IPS-NIHi7 (cell line): Measurements from ENCODE around the gene CENATAC.
"Not testable (repeated sequence)": the region's sequence is repeated elsewhere in the genome, so short reads cannot be mapped to it uniquely, and the experiment has no call there.

Experiments used
- DNase-seq: peaks from one replicate; pipeline ENCODE4 v3.0.0; 2012; ENCODE audit warnings: mixed read lengths; ENCODE audit errors: extremely low spot score

The CENATAC gene

GRCh38 chr11:119025978-119026766 lies 28.2 kb downstream of the CENATAC start:
- no peak for DNase-seq

- no peak for DNase-seq
Measured at GRCh38 chr11:119026970-119027369, 29.0 kb downstream of the CENATAC start.

- no peak for DNase-seq
Measured at GRCh38 chr11:119027561-119028345, 29.8 kb downstream of the CENATAC start.

- DNase-seq: no peak
Measured at GRCh38 chr11:119028346-119029068, 30.6 kb downstream of the CENATAC start.

- DNase-seq: no peak
Measured at GRCh38 chr11:119029069-119029339, 31.1 kb downstream of the CENATAC start.

GRCh38 chr11:119029340-119030028 lies 31.5 kb downstream of the CENATAC start:
- DNase-seq: no peak

GRCh38 chr11:119030029-119030328 lies 32.0 kb downstream of the CENATAC start:
- no peak for DNase-seq

GRCh38 chr11:119030329-119031047 lies 32.5 kb downstream of the CENATAC start, which contains the start of gene SLC37A4:
TSS of gene SLC37A4 (minus strand) at chr11:119030877.
- peak; percentile 98 for DNase-seq

- no peak for DNase-seq
Measured at GRCh38 chr11:119031912-119032280, 34.0 kb downstream of the CENATAC start.

GRCh38 chr11:119033421-119033820 lies 35.5 kb downstream of the CENATAC start:
- not testable (repeated sequence) for DNase-seq

GRCh38 chr11:119034813-119035212 lies 36.9 kb downstream of the CENATAC start:
- DNase-seq: no peak

GRCh38 chr11:119038884-119039283 lies 40.9 kb downstream of the CENATAC start:
- no peak for DNase-seq

GRCh38 chr11:119039471-119039870 lies 41.5 kb downstream of the CENATAC start:
- not testable (repeated sequence) for DNase-seq

- no peak for DNase-seq
Measured at GRCh38 chr11:119041821-119042514, 44.0 kb downstream of the CENATAC start.

- no peak for DNase-seq
Measured at GRCh38 chr11:119042927-119043326, 45.0 kb downstream of the CENATAC start.

GRCh38 chr11:119044708-119045107 lies 46.8 kb downstream of the CENATAC start:
- peak; percentile 48 for DNase-seq

GRCh38 chr11:119046489-119046888 lies 48.6 kb downstream of the CENATAC start:
- no peak for DNase-seq

GRCh38 chr11:119047205-119047604 lies 49.3 kb downstream of the CENATAC start:
- DNase-seq: no peak

- DNase-seq: no peak
Measured at GRCh38 chr11:119048644-119049043, 50.7 kb downstream of the CENATAC start.

- DNase-seq: no peak
Measured at GRCh38 chr11:119049081-119049480, 51.1 kb downstream of the CENATAC start.
